AG04449 (cell line): ENCODE results near the gene NID1.
A peak's percentile ranks its signal among the peaks of the same experiment; 100 is the strongest.

Experiments
- CTCF ChIA-PET: fragments of 350-600 bp; formaldehyde crosslinking; extraction: SDS; loops from one replicate; lab custom pipeline; 2021; ENCODE audit warnings: antibody characterized with exemption; lab: Yijun Ruan, JAX
- POLR2A ChIA-PET: fragments of 400-600, 350-600 bp; formaldehyde crosslinking; extraction: SDS; loops from one replicate; lab custom pipeline; 2020; ENCODE audit warnings: antibody characterized with exemption, inconsistent platforms; lab: Yijun Ruan, JAX
- DNase-seq: peaks from one replicate; pipeline ENCODE4 v3.0.0-alpha.2; 2010; ENCODE audit warnings: low read depth, low spot score
- H3K4me3 ChIP-seq: 2 replicates; pipeline ENCODE4 v1.5.1; 2011; ENCODE audit warnings: low read depth, mild to moderate bottlenecking, control low read depth, low read length
- TF ChIP-seq, protein P1 (sequence below): IDR thresholded peaks from one replicate; pipeline ENCODE4 v1.5.1; 2011; ENCODE audit warnings: mild to moderate bottlenecking, moderate library complexity, low read length, control low read depth, inconsistent platforms; ENCODE audit not compliant: insufficient read depth; ENCODE audit errors: missing control alignments

NID1 gene

DNA sequence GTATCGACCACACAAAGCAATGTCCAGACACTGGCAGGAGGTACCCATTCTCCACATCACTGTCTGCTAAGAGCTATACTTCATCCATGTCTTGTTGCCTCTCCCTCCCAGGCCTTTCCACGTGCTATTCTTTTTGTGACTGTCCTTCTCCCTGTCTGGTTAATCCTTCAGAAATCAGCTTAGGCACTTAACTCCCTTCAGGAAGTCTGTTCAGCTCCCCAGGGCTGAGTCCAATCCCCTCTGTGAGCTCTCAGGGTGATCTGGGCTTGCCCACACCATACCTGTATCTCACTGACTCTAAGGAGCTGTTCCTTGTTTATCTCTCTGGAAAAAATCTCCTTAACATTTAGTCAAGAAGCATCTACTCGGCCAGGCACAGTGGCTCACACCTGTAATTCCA is 69.4 kb downstream of the NID1 start:
- TF ChIP-seq, protein P1, sequence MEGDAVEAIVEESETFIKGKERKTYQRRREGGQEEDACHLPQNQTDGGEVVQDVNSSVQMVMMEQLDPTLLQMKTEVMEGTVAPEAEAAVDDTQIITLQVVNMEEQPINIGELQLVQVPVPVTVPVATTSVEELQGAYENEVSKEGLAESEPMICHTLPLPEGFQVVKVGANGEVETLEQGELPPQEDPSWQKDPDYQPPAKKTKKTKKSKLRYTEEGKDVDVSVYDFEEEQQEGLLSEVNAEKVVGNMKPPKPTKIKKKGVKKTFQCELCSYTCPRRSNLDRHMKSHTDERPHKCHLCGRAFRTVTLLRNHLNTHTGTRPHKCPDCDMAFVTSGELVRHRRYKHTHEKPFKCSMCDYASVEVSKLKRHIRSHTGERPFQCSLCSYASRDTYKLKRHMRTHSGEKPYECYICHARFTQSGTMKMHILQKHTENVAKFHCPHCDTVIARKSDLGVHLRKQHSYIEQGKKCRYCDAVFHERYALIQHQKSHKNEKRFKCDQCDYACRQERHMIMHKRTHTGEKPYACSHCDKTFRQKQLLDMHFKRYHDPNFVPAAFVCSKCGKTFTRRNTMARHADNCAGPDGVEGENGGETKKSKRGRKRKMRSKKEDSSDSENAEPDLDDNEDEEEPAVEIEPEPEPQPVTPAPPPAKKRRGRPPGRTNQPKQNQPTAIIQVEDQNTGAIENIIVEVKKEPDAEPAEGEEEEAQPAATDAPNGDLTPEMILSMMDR, result no peak
- CTCF ChIA-PET, result no interaction called here
- DNase-seq, result no peak
- POLR2A ChIA-PET, result no interaction called here
- H3K4me3 ChIP-seq, result no peak overlapping the region

DNA sequence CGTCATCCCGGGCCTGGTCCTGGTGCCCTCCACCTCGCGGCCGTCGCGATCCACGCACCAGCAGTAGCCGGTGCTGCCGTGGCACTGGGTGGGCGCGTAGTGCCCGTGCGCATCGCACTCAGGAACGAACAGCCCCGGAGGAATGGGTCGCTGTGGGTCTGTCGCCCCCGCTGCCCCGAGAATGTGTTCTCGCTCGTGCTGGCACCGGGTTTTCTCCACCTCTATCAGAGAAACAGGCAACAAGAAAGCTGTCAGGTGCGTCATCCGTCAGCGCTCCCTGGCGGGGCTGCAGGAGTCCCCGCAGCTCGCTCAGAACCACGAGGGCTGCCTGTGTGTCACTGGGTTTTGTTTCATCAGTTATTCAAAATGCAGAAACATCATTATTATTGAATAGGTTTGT is 71.2 kb downstream of the NID1 start:
- ChIA-PET POLR2A (no interaction called here), CTCF (interaction anchor here (1.1 kb wide), 1 partner anchor 22 kb away, joined by 3 read pairs; no protein-coding TSS in a partner anchor)
- no peak for DNase-seq
- TF ChIP-seq, protein P1, result no peak
- no peak overlapping the region for H3K4me3 ChIP-seq

DNA sequence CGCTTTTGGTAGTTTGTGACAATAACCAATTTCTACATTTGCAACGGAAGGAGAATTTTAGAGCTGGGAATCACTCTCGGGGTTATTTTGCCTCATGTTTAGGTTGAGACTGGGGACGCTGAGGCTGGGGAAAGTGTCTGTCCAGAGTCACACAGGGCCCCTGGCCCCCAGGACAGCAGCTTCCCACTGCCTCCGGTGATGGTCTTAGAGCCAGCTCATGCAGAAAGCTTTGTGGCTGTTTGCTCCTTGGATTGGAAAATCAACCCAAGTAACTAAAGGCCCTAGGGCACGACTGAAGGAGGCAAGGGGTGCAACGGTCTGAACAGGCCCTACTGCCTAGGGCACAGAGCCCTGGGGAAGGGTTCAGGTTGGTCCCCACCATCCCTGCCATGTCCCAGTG is 72.0 kb downstream of the NID1 start:
- TF ChIP-seq, protein P1, result no peak
- ChIA-PET POLR2A (no interaction called here), CTCF (no interaction called here)
- DNase-seq, result no peak
- no peak overlapping the region for H3K4me3 ChIP-seq

DNA sequence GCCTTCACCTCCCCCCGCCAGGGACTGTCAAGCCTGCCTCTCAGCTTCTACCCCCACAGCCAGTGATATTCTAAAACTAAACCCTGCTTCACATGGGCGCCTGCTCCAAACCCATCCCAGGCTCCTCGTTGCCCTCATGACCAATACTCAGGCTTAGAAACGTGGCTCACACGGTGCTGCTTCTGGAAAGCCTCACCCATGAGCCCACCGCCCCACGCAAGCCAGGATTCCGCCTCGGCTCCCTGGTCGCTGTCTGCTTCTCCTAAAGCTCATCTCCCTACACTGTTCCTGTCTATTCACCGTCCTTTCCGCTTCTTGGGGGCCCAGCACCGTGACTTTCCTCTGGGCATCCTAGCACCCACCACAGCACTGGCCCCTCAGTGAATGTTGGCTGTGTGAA is 72.5 kb downstream of the NID1 start:
- POLR2A ChIA-PET, result no interaction called here
- no peak for DNase-seq
- TF ChIP-seq, protein P1, result no peak
- H3K4me3 ChIP-seq, result no peak overlapping the region
- CTCF ChIA-PET, result no interaction called here

DNA sequence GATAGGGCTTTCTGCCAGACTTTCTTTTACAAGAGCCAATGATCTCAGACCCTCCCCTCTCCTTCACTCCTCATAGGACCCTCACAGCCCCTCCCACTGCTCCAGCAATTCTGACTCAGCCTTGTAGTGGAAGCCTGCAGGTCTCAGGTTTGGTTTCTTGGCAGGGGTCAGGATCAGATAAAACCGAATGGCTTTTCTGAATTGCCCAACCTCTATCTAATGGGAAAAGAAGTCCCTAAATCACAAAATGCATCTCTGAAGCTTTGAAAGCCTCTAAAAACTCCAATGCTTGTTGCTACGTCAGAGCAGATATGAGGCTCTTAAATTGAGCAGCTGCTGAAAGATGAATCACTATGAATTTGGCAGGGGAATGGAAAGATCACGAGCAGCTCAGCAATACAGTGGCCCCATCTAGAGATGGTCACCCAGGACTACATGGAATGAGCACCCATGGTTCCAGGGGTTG is 74.5 kb downstream of the NID1 start:
- peak; percentile 77 for DNase-seq
- ChIA-PET POLR2A (no interaction called here), CTCF (interaction anchor here (0.8 to 1.2 kb wide), 3 partner anchors 16 to 473 kb away, joined by 3 to 8 read pairs (median 4); no protein-coding TSS in a partner anchor)
- H3K4me3 ChIP-seq, result no peak overlapping the region
- TF ChIP-seq, protein P1, result peak; percentile 23

DNA sequence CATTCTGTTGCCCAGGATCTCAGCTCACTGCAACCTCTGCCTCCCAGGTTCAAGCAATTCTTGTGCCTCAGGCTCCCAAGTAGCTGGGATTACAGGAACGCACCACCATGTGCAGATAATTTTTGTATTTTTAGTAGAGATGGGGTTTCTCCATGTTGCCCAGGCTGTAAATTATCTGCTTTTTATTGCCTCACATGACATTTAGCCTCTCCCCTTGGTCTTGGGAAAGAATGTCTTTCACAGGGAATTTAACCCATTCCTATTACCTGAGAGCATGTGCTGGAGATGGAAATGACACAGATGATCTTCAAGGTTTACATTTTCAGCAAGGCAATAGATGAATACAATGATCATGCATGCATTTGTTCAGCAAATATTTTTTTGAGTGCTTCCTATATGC is 75.8 kb downstream of the NID1 start:
- CTCF ChIA-PET, result no interaction called here
- TF ChIP-seq, protein P1, result no peak
- POLR2A ChIA-PET, result no interaction called here
- DNase-seq, result no peak
- H3K4me3 ChIP-seq, result no peak overlapping the region
